K562 (cell line): ENCODE results near the gene SLC19A1. TPM values are rescaled to one million over a fixed set of nuclear protein-coding genes. Genes with fewer than 3 reads are reported as not detected.

Experiments
- CBFA2T2 ChIP-seq: fragments of 450-650 bp; conservative IDR thresholded peaks from 2 replicates; pipeline ENCODE4 v1.6.1; 2017; ENCODE audit warnings: mild to moderate bottlenecking
- FIP1L1 ChIP-seq: fragments of 200-400 bp; formaldehyde crosslinking; IDR thresholded peaks from 2 replicates; pipeline ENCODE4 v1.6.1; 2018; ENCODE audit warnings: mild to moderate bottlenecking, low read depth, low read length; ENCODE audit not compliant: poor library complexity, severe bottlenecking
- GATAD2A ChIP-seq: fragments of 450-650 bp; IDR thresholded peaks from 2 replicates; pipeline ENCODE4 v1.6.1; 2017
- HMGN3 ChIP-seq: IDR thresholded peaks from 2 replicates; pipeline ENCODE4 v1.6.1; 2011; ENCODE audit warnings: borderline replicate concordance, low read depth, mild to moderate bottlenecking, mixed read lengths, low read length; ENCODE audit not compliant: insufficient read length; ENCODE audit errors: extremely low read depth
- MYNN ChIP-seq, 2 experiments: sonication (generic); formaldehyde crosslinking in 1 of 2; IDR thresholded peaks; 2 replicates each; pipeline versions ENCODE4 v1.5.0 to v1.6.1; 2016 to 2020; ENCODE audit warnings: antibody characterized with exemption in 1 of 2, missing genetic modification reagents in 1 of 2
- NR3C1 ChIP-seq: sonication (generic); formaldehyde crosslinking; IDR thresholded peaks from 2 replicates; pipeline ENCODE4 v1.8.1; 2022; ENCODE audit warnings: missing genetic modification reagents
- PCBP1 ChIP-seq: fragments of 200-400 bp; formaldehyde crosslinking; IDR thresholded peaks from 2 replicates; pipeline ENCODE4 v1.6.1; 2018; ENCODE audit warnings: mild to moderate bottlenecking, low read depth, low read length; ENCODE audit not compliant: poor library complexity, severe bottlenecking
- PPARD ChIP-seq: fragments of 250-450 bp; sonication (Bioruptor Pico); IDR thresholded peaks from 2 replicates; pipeline ENCODE4 v1.8.0; 2022; ENCODE audit warnings: inconsistent platforms, mild to moderate bottlenecking, moderate library complexity
- TCF7L2 ChIP-seq: fragments of 150-350 bp; IDR thresholded peaks from 2 replicates; pipeline ENCODE4 v1.6.1; 2016; ENCODE audit warnings: low read depth, mild to moderate bottlenecking, low read length, moderate library complexity
- ZBTB49 ChIP-seq: sonication (generic); formaldehyde crosslinking; IDR thresholded peaks from 2 replicates; pipeline ENCODE4 v1.8.0; 2022; ENCODE audit warnings: missing genetic modification reagents, mild to moderate bottlenecking, borderline replicate concordance
- ZNF444 ChIP-seq: fragments of 250-450 bp; sonication (Bioruptor Pico); IDR thresholded peaks from 2 replicates; pipeline ENCODE4 v1.4.0; 2020; ENCODE audit warnings: mild to moderate bottlenecking, moderate library complexity
- ZNF584 ChIP-seq: fragments of 200-800 bp; sonication (Bioruptor generic); IDR thresholded peaks from 2 replicates; pipeline ENCODE4 v1.6.1; 2016; ENCODE audit warnings: low read depth, mild to moderate bottlenecking, missing genetic modification characterization, missing compliant biosample characterization
- polyA plus RNA-seq, 8 experiments: library from polyadenylated mRNA; depleted of rRNA in 4 of 8; stranded (reverse) in 5 of 8; unstranded in 3 of 8; fragments of >200 nt; fragmentation: Nextera tagmentation in 2 of 8; fragmentation: Illumina TruSeq in 1 of 8; extraction: Ambion mirVana in 2 of 8; extraction: Trizol in 1 of 8; gene quantifications; 2 replicates each; pipeline versions ENCODE4 v1.2.1 to v1.2.3, GENCODE V29; 2011 to 2014; ENCODE audit warnings: inconsistent platforms in 1 of 8, missing spikeins in 1 of 8
- total RNA-seq, 7 experiments: library from RNA; depleted of rRNA in 6 of 7; stranded (reverse); fragments of >200 nt in 6 of 7; fragmentation: Illumina TruSeq in 2 of 7; extraction: Trizol in 2 of 7; gene quantifications; 2 replicates each; pipeline versions ENCODE4 v1.2.1 to v1.2.3, GENCODE V29; 2011 to 2021; ENCODE audit warnings: low replicate concordance in 1 of 7
- TF ChIP-seq, protein P1 (sequence below): fragments of 450-650 bp; IDR thresholded peaks from 2 replicates; pipeline ENCODE4 v1.6.1; 2017; ENCODE audit warnings: antibody characterized with exemption, mild to moderate bottlenecking
- TF ChIP-seq, protein P2 (sequence below): sonication (generic); formaldehyde crosslinking; IDR thresholded peaks from 2 replicates; pipeline ENCODE4 v1.8.1; 2023; ENCODE audit warnings: mild to moderate bottlenecking, missing genetic modification reagents
- TF ChIP-seq, protein P3 (sequence below): fragments of 450-650 bp; IDR thresholded peaks from 2 replicates; pipeline ENCODE4 v1.6.1; 2018; ENCODE audit warnings: mild to moderate bottlenecking, low read depth; ENCODE audit not compliant: partially characterized antibody

SLC19A1 gene
- total and polyA plus RNA-seq, 9 of the 15 experiments (the other 6 are each of a cell fraction or from before 2014, with no cell fraction given) = 0.65 to 88.7 (median 12.0) TPM

DNA sequence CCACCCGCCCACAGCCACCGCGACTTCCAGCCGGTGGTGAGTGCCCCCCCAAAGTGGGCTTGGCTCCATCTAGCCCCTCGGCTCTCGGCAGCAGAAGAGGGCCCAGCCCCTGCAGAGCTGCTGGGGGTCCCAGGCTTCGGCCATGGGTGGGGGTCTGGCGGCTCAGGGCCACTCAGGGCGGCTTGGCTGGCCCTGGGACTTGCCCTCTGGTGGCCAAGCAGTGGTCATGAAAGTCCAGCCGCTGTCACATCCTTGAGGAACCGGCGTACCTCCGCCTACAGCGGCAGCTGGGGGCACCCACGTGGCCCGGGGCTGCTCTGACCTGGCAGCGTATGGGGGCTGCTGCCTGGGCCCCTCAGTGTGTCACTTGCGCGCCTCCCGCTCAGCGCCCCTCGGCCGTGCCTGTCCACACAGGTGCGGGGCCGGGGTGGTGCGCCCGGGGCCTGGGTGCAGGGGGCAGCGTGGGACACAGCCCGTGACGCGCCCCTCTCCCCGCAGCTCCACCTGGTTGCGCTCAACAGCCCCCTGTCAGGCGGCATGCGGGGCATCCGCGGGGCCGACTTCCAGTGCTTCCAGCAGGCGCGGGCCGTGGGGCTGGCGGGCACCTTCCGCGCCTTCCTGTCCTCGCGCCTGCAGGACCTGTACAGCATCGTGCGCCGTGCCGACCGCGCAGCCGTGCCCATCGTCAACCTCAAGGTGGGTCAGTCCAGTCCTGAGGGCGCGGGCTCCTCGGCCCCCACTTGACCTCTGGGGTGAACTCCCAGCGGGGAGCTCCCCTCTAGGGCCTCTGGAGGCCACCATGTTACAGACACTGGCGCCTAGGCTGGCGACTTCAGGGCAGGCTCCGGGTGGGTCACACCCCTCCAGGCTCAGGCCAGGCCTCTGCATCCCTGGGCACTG is 32.4 kb downstream of the SLC19A1 start (continued):
- TF ChIP-seq, protein P1, sequence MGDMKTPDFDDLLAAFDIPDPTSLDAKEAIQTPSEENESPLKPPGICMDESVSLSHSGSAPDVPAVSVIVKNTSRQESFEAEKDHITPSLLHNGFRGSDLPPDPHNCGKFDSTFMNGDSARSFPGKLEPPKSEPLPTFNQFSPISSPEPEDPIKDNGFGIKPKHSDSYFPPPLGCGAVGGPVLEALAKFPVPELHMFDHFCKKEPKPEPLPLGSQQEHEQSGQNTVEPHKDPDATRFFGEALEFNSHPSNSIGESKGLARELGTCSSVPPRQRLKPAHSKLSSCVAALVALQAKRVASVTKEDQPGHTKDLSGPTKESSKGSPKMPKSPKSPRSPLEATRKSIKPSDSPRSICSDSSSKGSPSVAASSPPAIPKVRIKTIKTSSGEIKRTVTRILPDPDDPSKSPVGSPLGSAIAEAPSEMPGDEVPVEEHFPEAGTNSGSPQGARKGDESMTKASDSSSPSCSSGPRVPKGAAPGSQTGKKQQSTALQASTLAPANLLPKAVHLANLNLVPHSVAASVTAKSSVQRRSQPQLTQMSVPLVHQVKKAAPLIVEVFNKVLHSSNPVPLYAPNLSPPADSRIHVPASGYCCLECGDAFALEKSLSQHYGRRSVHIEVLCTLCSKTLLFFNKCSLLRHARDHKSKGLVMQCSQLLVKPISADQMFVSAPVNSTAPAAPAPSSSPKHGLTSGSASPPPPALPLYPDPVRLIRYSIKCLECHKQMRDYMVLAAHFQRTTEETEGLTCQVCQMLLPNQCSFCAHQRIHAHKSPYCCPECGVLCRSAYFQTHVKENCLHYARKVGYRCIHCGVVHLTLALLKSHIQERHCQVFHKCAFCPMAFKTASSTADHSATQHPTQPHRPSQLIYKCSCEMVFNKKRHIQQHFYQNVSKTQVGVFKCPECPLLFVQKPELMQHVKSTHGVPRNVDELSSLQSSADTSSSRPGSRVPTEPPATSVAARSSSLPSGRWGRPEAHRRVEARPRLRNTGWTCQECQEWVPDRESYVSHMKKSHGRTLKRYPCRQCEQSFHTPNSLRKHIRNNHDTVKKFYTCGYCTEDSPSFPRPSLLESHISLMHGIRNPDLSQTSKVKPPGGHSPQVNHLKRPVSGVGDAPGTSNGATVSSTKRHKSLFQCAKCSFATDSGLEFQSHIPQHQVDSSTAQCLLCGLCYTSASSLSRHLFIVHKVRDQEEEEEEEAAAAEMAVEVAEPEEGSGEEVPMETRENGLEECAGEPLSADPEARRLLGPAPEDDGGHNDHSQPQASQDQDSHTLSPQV = no peak
- TF ChIP-seq HMGN3 (peak; percentile 37), ZNF444 (no peak), NR3C1 (CRISPR knock-in tag) (no peak), MYNN (IDR thresholded peaks at IDR 0.05) (peak; percentile 18; the same call in 1 of the 2 replicates), MYNN (CRISPR knock-in tag; IDR thresholded peaks at IDR 0.05) (no peak), FIP1L1 (peak; percentile 37), TCF7L2 (no peak), ZNF584 (CRISPR knock-in tag) (no peak), CBFA2T2 (no peak), ZBTB49 (CRISPR knock-in tag) (no peak), GATAD2A (no peak), PPARD (CRISPR knock-in tag) (no peak), PCBP1 (peak; percentile 31)
- TF ChIP-seq, protein P2, sequence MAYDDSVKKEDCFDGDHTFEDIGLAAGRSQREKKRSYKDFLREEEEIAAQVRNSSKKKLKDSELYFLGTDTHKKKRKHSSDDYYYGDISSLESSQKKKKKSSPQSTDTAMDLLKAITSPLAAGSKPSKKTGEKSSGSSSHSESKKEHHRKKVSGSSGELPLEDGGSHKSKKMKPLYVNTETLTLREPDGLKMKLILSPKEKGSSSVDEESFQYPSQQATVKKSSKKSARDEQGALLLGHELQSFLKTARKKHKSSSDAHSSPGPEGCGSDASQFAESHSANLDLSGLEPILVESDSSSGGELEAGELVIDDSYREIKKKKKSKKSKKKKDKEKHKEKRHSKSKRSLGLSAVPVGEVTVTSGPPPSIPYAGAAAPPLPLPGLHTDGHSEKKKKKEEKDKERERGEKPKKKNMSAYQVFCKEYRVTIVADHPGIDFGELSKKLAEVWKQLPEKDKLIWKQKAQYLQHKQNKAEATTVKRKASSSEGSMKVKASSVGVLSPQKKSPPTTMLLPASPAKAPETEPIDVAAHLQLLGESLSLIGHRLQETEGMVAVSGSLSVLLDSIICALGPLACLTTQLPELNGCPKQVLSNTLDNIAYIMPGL (CRISPR knock-in tag) = no peak
- TF ChIP-seq, protein P3, sequence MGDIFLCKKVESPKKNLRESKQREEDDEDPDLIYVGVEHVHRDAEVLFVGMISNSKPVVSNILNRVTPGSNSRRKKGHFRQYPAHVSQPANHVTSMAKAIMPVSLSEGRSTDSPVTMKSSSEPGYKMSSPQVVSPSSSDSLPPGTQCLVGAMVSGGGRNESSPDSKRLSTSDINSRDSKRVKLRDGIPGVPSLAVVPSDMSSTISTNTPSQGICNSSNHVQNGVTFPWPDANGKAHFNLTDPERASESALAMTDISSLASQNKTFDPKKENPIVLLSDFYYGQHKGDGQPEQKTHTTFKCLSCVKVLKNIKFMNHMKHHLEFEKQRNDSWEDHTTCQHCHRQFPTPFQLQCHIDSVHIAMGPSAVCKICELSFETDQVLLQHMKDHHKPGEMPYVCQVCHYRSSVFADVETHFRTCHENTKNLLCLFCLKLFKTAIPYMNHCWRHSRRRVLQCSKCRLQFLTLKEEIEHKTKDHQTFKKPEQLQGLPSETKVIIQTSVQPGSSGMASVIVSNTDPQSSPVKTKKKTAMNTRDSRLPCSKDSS = no peak
